Measurements from ENCODE around the gene ARHGAP22.

GRCh38 chr10:48543182-48543844 lies 61.6 kb downstream of the ARHGAP22 start:
- TF ChIP-seq CTCF (IDR thresholded peaks at IDR 0.05) (no peak), EP300 (IDR thresholded peaks at IDR 0.05) (no peak), POLR2A (IDR thresholded peaks at IDR 0.05; ENCODE audit: low read depth) (no peak), POLR2AphosphoS5 (IDR thresholded peaks at IDR 0.05) (no peak)
